ENCODE data around the gene ZACN. TPM values are rescaled to one million over a fixed set of nuclear protein-coding genes. Genes with fewer than 3 reads are reported as not detected.
"Not testable (repeated sequence)": the region's sequence is repeated elsewhere in the genome, so short reads cannot be mapped to it uniquely, and the experiment has no call there.

The ZACN gene
- total RNA-seq, 1 experiment from 2014 or later: 0.09 TPM

DNA sequence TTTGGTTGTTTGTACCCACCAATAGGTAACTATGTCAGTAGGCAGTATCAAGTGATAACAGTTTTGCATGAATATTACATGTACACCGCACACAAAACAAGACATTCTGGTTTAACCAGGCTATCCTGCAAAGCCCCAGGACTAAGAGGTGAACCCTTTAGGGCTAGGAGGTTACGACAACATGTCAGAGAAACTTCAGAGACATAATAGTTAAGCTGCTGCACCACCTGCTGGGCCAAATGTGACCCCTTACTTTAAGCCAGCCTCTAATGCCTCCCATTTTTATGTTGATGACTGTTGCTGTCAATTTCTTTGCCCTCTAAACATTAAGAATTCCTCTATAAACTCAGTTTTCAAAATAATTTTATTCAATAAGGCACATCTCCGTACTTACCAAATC lies 22.1 kb upstream of the ZACN start:
- no peak for TF ChIP-seq CTCF (conservative IDR thresholded peaks at IDR 0.05)

DNA sequence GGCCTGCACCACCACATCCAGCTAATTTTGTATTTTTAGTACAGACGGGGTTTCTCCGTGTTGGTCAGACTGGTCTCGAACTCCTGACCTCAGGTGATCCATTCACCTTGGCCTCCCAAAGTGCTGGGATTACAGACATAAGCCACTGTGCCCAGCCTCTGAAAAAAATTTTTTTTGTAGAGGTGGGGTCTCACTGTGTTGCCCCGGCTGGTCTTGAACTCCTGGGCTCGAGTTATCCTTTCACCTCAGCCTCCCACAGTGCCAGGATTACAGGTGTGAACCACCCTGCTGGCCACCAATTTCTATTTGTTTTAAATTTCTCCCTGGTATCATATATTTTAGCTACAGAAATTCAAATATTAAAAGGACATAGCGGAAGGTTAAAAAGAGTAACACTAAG lies 20.7 kb upstream of the ZACN start:
- not testable (repeated sequence) for H4K5ac ChIP-seq (ENCODE audit: insufficient read length, low read depth, low read length); H3K23me2 ChIP-seq (ENCODE audit: insufficient read length, low read depth, low read length, poor library complexity, severe bottlenecking); H3K27me3 ChIP-seq (ENCODE audit: insufficient read depth, low read length); H3K4me1 Mint-ChIP-seq; H3K23ac ChIP-seq (ENCODE audit: insufficient read length, low read depth, low read length); H3T11ph ChIP-seq (ENCODE audit: low read length); H2AK5ac ChIP-seq (ENCODE audit: insufficient read length, low read length); H2BK20ac ChIP-seq (ENCODE audit: low read depth, low read length, poor library complexity, severe bottlenecking); DNase-seq; H3K14ac ChIP-seq (ENCODE audit: insufficient read depth, low read length); H3K27me3 Mint-ChIP-seq (ENCODE audit: low read depth); H3K9me3 ChIP-seq (ENCODE audit: control insufficient read depth, low read depth, low read length); H2BK12ac ChIP-seq (ENCODE audit: insufficient read length, low read depth, low read length); H3K4me1 ChIP-seq (ENCODE audit: insufficient read depth, low read length); H2BK120ac ChIP-seq (ENCODE audit: low read depth, low read length, poor library complexity, severe bottlenecking); H3K4me3 Mint-ChIP-seq; H3K27ac Mint-ChIP-seq; H3K56ac ChIP-seq (ENCODE audit: insufficient read length, low read depth, low read length); H4K8ac ChIP-seq (replicated peaks; ENCODE audit: insufficient read length, low read depth, low read length); H3K4ac ChIP-seq (ENCODE audit: low read depth, low read length); H2BK5ac ChIP-seq (ENCODE audit: insufficient read length, low read length); H3K79me2 ChIP-seq (ENCODE audit: insufficient read depth, low read length); H4K20me1 ChIP-seq (ENCODE audit: control insufficient read depth, insufficient read depth, insufficient read length); H2AFZ ChIP-seq (ENCODE audit: low read length); H3K9ac ChIP-seq (ENCODE audit: extremely low read depth, insufficient read length, low read length); H3K79me1 ChIP-seq (ENCODE audit: insufficient read depth, low read depth, low read length, poor library complexity, severe bottlenecking); H3K27ac ChIP-seq (ENCODE audit: insufficient read length, low read depth, low read length); H3K9me3 Mint-ChIP-seq; H4K91ac ChIP-seq (ENCODE audit: insufficient read length, low read depth, low read length); H3K4me2 ChIP-seq (ENCODE audit: insufficient read depth, insufficient read length, low read length); H2BK15ac ChIP-seq (ENCODE audit: low read depth, low read length); H3K18ac ChIP-seq (ENCODE audit: insufficient read length, low read depth, low read length)
- H3K36me3 Mint-ChIP-seq (ENCODE audit: insufficient read depth in 1 of 3, low read depth in 3 of 3): peaks cover 39 to 85% (median 76%) of the 10 kb centered on the region in 3 experiments
- WGBS (ENCODE audit: extremely low coverage, insufficient read length, low lambda C conversion rate): no CpG with 5 or more reads among the region's 6 CpGs

More for the DNA sequence above, 22.1 kb upstream of the ZACN start:
- DNase-seq: no peak
- Histone ChIP-seq H4K20me1 (ENCODE audit: control insufficient read depth, insufficient read depth, insufficient read length) (no peaks in the 10 kb centered on the region), H4K91ac (ENCODE audit: insufficient read length, low read depth, low read length) (no peak overlapping the region), H2BK120ac (ENCODE audit: low read depth, low read length, poor library complexity, severe bottlenecking) (no peak overlapping the region), H2AFZ (ENCODE audit: low read length) (no peak overlapping the region), H2BK20ac (ENCODE audit: low read depth, low read length, poor library complexity, severe bottlenecking) (no peak overlapping the region), H3K14ac (ENCODE audit: insufficient read depth, low read length) (no peak overlapping the region), H3K27me3 (ENCODE audit: insufficient read depth, low read length) (no peaks in the 10 kb centered on the region), H2AK5ac (ENCODE audit: insufficient read length, low read length) (no peak overlapping the region), H2BK12ac (ENCODE audit: insufficient read length, low read depth, low read length) (no peak overlapping the region), H2BK15ac (ENCODE audit: low read depth, low read length) (no peak overlapping the region), H2BK5ac (ENCODE audit: insufficient read length, low read length) (no peak overlapping the region), H3K4me1 (ENCODE audit: insufficient read depth, low read length) (no peaks in the 10 kb centered on the region), H4K8ac (replicated peaks; ENCODE audit: insufficient read length, low read depth, low read length) (no peak overlapping the region), H3K9ac (ENCODE audit: extremely low read depth, insufficient read length, low read length) (no peak overlapping the region), H4K5ac (ENCODE audit: insufficient read length, low read depth, low read length) (no peak overlapping the region), H3K4me2 (ENCODE audit: insufficient read depth, insufficient read length, low read length) (no peak overlapping the region), H3K4ac (ENCODE audit: low read depth, low read length) (no peak overlapping the region), H3K9me3 (ENCODE audit: control insufficient read depth, low read depth, low read length) (no peaks in the 10 kb centered on the region), H3K18ac (ENCODE audit: insufficient read length, low read depth, low read length) (no peak overlapping the region), H3K56ac (ENCODE audit: insufficient read length, low read depth, low read length) (no peak overlapping the region), H3K79me2 (ENCODE audit: insufficient read depth, low read length) (no peaks in the 10 kb centered on the region), H3T11ph (ENCODE audit: low read length) (no peak overlapping the region), H3K23ac (ENCODE audit: insufficient read length, low read depth, low read length) (no peak overlapping the region), H3K27ac (ENCODE audit: insufficient read length, low read depth, low read length) (no peak overlapping the region), H3K23me2 (ENCODE audit: insufficient read length, low read depth, low read length, poor library complexity, severe bottlenecking) (no peaks in the 10 kb centered on the region), H3K79me1 (ENCODE audit: insufficient read depth, low read depth, low read length, poor library complexity, severe bottlenecking) (no peaks in the 10 kb centered on the region)
- no peaks in the 10 kb centered on the region for H3K27me3 Mint-ChIP-seq (ENCODE audit: low read depth)
- WGBS (ENCODE audit: extremely low coverage, insufficient read length, low lambda C conversion rate): no CpG with 5 or more reads among the region's 3 CpGs
- no peak overlapping the region; a peak in 1 of 7 replicates for H3K27ac Mint-ChIP-seq
- peaks cover 4 to 7% of the 10 kb centered on the region in 2 experiments for H3K4me1 Mint-ChIP-seq
- H3K9me3 Mint-ChIP-seq: no peaks in the 10 kb centered on the region
- H3K4me3 Mint-ChIP-seq: no peak overlapping the region
- H3K36me3 Mint-ChIP-seq (ENCODE audit: insufficient read depth in 1 of 3, low read depth in 3 of 3): peaks cover 33 to 80% (median 71%) of the 10 kb centered on the region in 3 experiments
